NCI-H1105 (cell line): ENCODE data around the gene PLCD4.

Experiments
- DNase-seq: peaks from one replicate; lab custom pipeline; 2025; lab: John Stamatoyannopoulos, UW

PLCD4 gene

GRCh38 chr2:218621007-218621406, 13.3 kb downstream of the PLCD4 start:
- no peak for DNase-seq

- DNase-seq, result no peak
Observed at GRCh38 chr2:218622606-218623365, 15.1 kb downstream of the PLCD4 start.

GRCh38 chr2:218623366-218623705, 15.6 kb downstream of the PLCD4 start:
- DNase-seq, result no peak

GRCh38 chr2:218626369-218626768, 18.7 kb downstream of the PLCD4 start:
- no peak for DNase-seq

- no peak for DNase-seq
Observed at GRCh38 chr2:218627939-218628338, 20.2 kb downstream of the PLCD4 start.

- DNase-seq, result no peak
Observed at GRCh38 chr2:218631837-218632236, 24.1 kb downstream of the PLCD4 start.

- no peak for DNase-seq
Observed at GRCh38 chr2:218635719-218636118, 28.0 kb downstream of the PLCD4 start.

- DNase-seq, result no peak
Observed at GRCh38 chr2:218638372-218638771, 30.7 kb downstream of the PLCD4 start.

GRCh38 chr2:218642121-218642656, 34.5 kb downstream of the PLCD4 start:
- DNase-seq, result no peak

GRCh38 chr2:218642786-218643185, 35.1 kb downstream of the PLCD4 start:
- DNase-seq, result no peak

GRCh38 chr2:218643751-218644310, 36.1 kb downstream of the PLCD4 start:
- no peak for DNase-seq

GRCh38 chr2:218644721-218645120, 37.0 kb downstream of the PLCD4 start:
- DNase-seq, result no peak

- no peak for DNase-seq
Observed at GRCh38 chr2:218645126-218645525, 37.4 kb downstream of the PLCD4 start.

GRCh38 chr2:218648088-218648786, 40.5 kb downstream of the PLCD4 start:
- DNase-seq, result peak; percentile 3

GRCh38 chr2:218648787-218649100, 41.0 kb downstream of the PLCD4 start:
- no peak for DNase-seq

GRCh38 chr2:218655751-218656150, 48.1 kb downstream of the PLCD4 start:
- DNase-seq, result no peak

- peak; percentile 17 for DNase-seq
Observed at GRCh38 chr2:218658671-218659257, 51.1 kb downstream of the PLCD4 start.

- peak; percentile 86 for DNase-seq
Observed at GRCh38 chr2:218659258-218659987, 51.7 kb downstream of the PLCD4 start, which contains the start of the genes BCS1L and ZNF142. TSS of gene BCS1L (plus strand) at chr2:218659683. CDS start at chr2:218660988, 1,305 bp downstream. TSS of gene ZNF142 (minus strand) at chr2:218659623. CDS start at chr2:218656429, 3,194 bp downstream.

- no peak for DNase-seq
Observed at GRCh38 chr2:218659988-218660358, 52.3 kb downstream of the PLCD4 start.

- DNase-seq, result no peak
Observed at GRCh38 chr2:218662377-218662776, 54.7 kb downstream of the PLCD4 start.

- DNase-seq, result no peak
Observed at GRCh38 chr2:218662827-218663226, 55.1 kb downstream of the PLCD4 start.

GRCh38 chr2:218663901-218664300, 56.2 kb downstream of the PLCD4 start:
- no peak for DNase-seq
